COLO668 (cell line): Measurements from ENCODE around the gene HSFX2.
"Not testable (repeated sequence)": the region's sequence is repeated elsewhere in the genome, so short reads cannot be mapped to it uniquely, and the experiment has no call there.

Source experiments
- DNase-seq: peaks from one replicate; lab custom pipeline; 2025; ENCODE audit not compliant: unreplicated experiment; lab: John Stamatoyannopoulos, UW

Gene HSFX2, protein sequence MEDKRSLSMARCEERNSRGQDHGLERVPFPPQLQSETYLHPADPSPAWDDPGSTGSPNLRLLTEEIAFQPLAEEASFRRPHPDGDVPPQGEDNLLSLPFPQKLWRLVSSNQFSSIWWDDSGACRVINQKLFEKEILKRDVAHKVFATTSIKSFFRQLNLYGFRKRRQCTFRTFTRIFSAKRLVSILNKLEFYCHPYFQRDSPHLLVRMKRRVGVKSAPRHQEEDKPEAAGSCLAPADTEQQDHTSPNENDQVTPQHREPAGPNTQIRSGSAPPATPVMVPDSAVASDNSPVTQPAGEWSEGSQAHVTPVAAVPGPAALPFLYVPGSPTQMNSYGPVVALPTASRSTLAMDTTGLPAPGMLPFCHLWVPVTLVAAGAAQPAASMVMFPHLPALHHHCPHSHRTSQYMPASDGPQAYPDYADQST

DNA sequence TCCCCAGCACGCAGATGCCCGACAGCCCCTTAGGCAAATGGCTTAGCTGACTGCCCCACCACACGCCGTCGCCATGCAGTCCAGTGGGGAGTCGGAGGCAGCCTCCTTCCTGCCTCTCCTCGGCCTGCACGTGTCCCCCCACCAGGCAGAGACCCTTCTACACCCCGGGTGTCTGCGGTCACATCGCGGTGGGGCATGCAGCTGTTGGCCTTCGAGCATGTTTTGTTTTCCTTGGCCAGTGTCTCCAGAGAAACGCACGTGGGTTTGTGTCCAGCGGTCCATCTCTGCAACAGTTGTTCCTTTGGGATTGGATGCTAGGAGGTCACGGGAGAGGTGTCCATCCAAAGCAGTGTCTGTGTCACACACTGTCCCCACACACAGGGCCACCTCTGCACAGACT lies at the start of gene HSFX2:
Gene HSFX2 (minus strand): TSS at position 101 of the 400 bp plus-strand sequence. CDS start 614 bp downstream, outside the sequence.
- not testable (repeated sequence) for DNase-seq

DNA sequence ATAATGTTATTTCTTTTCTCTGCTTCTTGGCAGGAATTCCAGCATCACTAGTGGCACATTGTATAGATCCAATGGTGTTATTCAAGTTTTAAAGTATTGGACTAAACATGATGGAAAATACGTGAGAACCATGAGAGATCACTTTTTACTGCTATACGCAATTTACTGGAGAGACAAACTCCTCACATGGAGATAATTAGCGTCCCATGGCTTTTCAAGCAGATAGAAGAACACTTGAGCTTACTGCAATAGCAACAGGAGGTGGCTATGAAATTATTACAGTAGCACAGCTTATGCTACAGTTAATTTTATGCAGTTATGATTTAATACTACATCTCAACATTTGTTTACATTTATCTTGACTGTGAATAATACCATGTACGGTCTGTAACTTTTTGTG lies 48.4 kb upstream of the HSFX2 start:
- no peak for DNase-seq

DNA sequence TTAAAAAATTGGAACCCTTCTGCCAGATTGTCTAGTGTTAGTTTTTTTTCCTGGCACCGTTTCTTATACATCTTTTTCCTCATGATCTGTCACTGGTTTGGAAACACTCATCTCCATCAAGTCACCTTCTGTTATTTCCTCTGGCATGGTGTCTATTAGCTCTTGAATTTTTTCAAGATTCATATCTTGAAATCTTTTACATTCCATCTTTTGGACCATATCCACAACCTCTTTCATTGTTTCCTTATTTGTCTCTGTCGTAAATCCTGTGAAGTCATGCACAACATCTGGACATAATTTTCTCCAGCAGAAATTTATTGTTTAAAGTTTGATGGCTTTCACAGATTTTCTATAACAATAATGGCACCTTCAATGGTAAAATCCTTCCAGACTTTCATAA lies 46.7 kb upstream of the HSFX2 start:
- no peak for DNase-seq

DNA sequence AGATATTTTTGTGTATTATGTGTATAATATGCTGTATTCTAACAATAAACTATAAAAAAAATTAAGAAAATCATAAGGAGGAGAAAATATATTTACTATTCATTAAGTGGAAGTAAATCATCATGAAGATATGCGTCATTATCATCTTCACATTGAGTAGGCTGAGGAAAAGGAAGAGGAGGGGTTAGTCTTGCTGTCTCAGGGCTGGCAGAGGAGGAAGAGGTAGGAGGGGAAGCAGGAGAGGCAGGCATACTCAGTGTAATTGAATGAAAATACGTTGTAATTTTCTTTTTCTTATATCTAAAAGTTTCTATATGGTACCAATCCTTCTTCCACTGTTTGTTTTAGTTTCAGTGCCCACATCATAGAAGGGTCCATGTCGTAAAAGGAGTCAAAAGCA lies 46.3 kb upstream of the HSFX2 start:
- no peak for DNase-seq

DNA sequence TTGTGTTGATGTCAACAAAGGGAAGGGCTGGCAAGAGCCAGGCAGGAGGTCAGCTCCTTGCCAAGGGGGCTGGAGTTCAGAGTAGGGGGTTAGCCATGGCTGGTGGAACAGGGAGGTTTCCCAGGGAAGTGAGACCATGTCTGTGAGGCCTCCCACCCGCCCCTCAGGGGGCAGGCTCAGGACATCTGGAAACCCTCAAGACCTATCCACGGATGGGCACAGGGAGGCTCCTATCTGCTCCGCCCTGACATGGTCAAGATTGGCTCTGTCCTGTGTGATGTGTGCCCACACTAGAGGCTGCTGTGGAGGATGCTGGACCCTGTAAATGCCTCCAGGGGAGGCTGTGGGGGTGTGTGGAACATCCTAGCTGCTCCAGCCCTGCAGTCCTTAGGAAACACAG lies 44.5 kb upstream of the HSFX2 start:
- no peak for DNase-seq

DNA sequence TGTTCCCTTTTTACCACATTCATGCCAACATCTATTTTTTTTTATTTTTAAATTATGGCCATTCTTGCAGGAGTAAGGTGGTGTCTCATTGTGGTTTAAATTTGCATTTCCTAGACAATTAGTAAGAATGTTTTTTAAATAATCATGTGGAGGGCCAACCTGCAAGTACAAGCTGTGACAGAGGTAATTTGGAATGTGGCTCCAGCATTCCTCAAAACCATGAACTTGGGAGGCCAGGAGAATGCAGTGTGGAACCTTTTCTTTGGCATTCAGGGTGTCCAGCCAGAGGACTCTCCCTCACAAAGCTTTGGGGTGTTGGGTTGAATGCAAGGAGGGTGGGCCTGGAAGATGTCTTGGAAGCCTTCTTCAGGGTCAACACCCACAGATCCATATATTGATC lies 43.7 kb upstream of the HSFX2 start:
- DNase-seq, result no peak

DNA sequence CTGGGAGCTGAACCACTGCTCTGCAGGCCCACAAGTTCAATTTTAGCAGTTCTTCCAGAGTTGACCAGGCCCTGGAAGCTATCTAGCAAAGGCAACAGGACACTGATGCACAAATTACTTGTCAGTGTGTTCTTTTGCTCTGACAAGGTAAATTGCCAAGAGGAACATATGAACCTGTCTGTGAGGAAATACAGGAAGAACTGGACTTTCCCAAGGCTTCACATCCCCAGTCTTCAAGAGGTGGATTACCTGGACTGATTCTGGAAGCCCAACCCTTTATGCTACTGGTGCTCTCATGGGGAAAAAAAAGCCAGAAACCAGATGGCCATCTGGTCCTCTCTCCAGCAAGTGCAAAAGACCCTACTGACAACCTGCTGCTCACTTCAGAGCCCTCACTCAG lies 38.4 kb upstream of the HSFX2 start:
- no peak for DNase-seq

DNA sequence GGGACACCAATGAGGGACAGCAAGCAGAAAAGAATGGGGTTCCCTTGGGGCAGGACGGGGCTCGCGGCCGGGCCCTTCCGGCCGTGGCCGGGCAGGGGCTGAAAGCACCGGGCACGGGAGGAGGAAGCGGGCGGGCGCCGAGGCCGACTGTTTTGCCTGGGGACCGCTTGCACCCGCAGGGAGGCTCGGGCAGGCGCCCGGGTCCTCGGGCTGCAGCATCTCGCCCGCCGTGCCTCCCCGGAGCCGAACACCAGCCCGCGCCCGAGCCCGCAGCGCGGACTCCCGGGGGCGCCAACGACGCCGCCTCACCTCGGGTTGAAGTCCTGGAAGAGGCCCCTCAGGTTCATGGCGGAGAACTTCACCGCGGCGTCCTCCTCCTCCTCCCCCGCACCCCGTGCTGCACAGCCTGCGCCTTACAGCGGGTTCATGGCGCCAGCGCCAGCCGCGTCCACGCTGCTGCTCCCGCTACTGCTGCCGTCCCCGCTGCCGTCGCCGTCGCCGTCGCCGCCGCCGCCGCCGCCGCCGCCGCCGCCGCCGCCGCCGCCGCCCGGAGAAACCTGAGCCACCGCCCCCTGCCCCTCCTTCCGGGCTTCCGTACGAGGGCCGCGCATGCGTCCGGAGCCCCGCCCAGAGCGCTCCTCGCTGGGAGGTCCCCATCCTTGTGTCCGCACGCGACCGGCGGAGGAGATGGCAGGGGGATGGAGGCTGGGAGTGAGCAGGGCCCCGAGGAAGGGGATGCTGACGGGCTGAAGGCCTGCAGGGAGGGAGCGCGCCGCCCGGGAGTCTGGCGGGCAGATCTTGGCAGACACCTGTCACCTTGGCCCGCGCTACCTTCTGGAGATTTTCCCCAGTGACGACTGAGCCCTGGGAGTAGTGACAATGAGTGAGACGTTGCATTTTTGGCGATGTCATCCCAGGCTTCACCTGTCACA lies 36.4 kb upstream of the HSFX2 start, which contains the start of gene TMEM185A:
Gene TMEM185A (minus strand): TSS at position 559 of the 932 bp plus-strand sequence. CDS start 212 bp downstream, at position 347.
- peak; percentile 89 for DNase-seq

DNA sequence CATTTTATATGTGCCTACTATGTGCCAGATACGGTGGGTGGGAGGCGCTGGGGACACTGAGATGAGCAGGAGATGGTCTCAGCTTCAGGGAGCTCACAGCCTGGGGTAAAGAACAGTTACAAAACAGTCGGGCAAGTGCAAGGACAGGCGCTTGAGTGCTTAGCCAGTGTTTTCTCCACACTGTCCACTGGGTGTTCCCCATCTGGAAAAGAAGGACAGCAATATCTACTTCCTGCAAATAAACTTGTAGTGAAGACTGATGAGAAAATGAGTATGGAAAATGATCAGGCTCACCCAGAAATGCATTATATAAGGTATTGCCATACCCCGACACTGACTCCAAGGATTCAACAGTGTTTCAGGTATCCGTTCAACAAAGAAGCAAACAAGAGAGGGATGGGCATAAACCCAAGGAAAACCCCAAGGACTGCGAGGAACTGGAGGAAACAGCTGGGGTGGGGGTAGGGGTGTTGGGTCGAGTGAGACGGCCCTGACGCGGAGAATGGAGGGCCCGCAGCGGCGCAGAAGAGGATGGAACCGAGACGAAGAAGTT lies 35.6 kb upstream of the HSFX2 start:
- peak; percentile 10 for DNase-seq

DNA sequence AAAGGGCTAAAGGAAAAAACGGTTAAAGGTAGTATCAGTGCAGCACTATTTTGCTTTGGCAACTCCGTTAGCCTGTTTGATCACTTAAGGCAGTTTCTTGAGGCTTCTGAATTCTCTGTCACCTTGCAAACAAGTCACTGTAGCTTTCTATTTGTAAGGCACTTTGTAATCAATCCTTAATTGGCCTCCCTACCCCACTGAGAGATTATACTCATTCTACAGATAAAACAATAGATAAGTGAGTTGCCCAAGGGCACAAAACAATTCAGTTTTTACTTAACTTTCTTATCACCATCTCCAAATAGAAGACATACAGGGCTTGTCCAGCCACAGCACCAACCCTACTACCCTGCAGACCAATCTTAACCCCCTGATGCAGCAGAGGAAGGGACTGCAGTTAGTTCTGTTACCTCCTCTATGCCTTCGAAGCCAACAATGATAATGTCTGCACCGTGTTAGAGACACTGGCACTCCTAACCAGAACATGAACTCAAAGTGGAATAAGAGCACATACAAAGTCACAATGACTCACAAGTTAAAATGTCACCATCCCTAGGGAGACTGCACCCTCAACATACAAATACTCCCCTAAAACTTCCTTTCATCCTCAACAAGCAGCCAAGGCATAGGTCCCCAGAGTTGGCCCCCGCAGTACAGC lies 34.7 kb upstream of the HSFX2 start:
- no peak for DNase-seq

DNA sequence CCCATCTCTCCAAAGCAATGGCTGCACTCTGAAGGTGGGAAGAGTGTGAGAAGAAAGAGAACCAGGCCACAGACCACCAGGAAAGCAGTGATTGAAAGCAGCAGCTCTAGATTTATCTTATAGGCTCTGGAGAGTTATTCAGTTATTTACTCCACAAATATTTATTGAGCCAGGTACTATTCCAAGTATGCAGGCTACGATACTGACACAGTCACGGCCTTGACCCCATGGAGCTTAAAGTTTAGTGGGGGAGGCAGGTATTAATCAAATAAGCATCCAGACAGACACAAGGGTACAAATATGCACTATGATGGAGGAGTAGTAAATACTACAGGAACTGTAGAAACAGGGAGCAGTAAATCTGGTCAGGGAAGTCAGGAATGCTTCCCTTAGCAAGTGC lies 33.7 kb upstream of the HSFX2 start:
- no peak for DNase-seq

DNA sequence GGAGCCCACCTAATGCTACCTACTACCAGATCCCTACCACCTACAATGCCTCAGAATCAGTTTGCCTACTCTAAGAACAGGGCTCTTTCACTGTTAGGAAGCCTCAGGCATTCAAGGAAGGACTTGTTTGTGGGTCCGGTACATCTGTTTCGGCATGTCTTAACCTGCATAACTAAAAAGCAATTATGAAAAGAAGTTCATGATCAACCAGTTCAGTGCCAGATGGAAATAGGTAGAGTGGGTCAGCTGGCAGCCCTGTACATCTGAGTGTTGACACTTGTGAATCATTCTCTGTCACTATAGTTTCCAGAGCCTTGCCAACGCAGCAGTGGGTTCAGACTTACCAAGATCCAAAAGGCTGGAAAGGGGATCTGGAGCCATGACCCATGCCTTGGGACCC lies 33.2 kb upstream of the HSFX2 start:
- peak; percentile 16 for DNase-seq

DNA sequence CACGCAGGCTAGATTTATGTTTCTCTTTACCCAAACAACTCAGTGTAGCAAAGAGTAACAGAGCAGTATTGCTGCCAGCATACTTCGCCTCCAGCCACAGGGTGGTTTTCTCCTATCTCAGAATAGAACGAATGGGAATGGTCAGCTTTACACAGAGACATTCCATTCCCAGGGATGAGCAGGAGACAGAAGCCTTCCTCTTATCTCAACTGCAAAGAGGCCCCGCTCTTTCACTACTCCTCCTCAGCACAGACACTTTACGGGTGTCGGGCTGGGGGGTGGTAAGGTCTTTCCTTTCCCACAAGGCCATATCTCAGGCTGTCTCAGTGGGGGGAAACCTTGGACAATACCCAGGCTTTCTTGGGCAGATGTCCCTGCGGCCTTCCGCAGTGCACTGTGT lies 31.7 kb upstream of the HSFX2 start:
- DNase-seq, result not testable (repeated sequence)

DNA sequence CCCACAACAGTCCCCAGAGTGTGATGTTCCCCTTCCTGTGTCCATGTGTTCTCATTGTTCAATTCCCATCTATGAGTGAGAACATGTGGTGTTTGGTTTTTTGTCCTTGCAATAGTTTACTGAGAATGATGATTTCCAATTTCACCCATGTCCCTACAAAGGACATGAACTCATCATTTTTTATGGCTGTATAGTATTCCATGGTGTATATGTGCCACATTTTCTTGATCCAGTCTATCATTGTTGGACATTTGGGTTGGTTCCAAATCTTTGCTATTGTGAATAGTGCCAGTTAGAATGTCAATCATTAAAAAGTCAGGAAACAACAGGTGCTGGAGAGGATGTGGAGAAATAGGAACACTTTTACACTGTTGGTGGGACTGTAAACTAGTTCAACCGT lies 24.5 kb upstream of the HSFX2 start:
- not testable (repeated sequence) for DNase-seq

DNA sequence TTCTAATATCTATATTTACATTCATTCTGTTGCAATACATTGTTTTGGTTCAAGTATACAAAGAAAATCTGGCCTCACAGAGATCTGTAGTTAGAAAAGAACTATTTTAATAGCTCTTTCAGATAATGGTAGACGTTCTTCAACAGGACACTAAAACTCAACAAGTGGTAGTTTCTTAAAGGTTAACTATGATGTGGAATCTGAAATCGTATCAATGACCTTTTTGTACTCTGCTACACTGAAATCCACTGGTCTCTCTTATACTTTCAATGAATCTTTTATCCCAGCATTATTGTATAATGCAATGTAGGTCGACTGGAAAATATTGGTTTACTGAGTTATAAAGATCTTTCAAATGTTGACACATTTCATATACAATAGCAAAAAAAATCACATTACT lies 23.8 kb upstream of the HSFX2 start:
- no peak for DNase-seq

DNA sequence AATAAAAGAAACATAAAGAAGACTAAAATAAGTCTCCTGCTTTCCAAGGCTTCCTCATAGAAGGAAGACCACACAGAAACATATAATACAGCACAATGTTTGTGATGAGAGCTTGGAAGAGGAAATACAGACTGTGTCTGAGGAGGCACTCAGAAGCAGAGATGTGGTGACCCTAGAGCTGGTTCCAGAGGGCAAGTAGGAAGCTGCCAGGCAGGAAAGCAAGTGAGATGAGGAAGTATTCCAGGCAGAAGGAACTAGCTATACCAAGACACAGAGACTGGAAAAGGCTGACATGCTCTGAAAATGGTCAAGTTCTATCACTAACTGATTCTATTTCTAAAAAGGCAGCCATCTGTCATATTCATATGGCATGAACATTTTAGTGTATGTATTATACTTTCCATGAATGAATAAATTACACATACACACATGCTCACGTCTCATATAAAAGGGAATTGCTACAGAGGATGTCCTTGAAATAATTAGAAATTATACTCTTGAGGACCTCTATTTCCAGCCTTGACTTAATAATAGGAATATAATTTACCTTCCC lies 16.6 kb upstream of the HSFX2 start:
- no peak for DNase-seq

DNA sequence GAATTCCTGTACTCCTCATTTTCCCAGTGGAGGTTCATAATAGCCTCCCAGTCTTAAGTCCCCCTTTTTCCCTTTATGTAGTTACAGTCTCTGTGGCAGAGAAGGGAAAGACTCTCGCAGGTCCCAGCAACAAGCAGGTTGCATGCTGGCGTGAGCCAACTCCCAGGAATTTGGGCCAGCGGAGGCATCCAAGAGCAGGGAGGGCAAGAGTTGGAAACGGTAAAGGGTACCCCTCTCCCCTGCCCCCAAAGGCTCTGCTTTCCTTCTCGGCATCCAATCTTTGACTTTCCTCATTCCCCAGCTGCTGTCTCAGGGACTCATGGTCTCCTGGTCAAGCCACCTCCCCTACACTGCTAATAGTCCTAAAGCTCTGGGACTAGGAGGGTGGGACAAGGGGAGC lies 15.4 kb upstream of the HSFX2 start:
- no peak for DNase-seq

DNA sequence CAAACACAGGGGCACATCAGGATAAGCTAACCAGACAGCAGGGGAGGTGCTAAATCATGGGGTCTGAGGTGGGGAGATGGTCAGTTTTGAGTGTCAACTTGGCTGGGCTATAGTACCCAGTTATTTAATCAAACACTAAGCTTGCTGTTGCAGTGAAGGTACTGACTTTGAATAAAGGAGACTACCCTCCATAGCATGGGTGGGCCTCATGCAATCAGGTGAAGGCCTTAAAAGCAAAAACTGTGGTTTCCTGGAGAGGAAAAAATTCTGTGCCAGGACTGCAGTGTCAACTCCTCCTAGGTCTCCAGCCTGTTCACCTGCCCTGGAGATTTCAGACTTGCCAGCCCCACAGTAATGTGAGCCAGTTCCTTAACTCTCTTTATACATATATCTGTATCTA lies 12.6 kb upstream of the HSFX2 start:
- DNase-seq, result no peak

DNA sequence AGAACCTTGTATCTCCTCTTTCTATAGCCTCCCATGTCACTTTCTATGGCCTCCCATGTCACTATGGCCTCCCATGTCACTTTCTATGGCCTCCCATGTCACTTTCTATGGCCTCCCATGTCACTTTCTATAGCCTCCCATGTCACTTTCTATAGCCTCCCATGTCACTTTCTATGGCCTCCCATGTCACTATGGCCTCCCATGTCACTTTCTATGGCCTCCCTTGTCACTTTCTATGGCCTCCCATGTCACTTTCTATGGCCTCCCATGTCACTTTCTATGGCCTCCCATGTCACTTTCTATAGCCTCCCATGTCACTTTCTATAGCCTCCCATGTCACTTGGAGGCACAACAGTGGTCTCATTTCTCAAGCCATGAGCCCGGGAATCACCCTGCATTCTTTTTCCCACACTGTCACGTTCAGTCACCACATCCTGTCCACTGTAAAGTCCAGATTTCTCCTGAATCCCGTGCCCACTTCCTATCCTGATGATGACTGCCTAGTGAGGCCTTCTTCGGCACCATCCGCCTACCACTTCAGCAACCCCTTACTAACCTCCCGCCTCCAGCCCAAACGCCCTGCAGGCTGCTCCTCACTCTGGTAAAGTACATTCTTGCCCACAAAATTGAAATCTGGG lies 10.3 kb upstream of the HSFX2 start:
- DNase-seq, result not testable (repeated sequence)

DNA sequence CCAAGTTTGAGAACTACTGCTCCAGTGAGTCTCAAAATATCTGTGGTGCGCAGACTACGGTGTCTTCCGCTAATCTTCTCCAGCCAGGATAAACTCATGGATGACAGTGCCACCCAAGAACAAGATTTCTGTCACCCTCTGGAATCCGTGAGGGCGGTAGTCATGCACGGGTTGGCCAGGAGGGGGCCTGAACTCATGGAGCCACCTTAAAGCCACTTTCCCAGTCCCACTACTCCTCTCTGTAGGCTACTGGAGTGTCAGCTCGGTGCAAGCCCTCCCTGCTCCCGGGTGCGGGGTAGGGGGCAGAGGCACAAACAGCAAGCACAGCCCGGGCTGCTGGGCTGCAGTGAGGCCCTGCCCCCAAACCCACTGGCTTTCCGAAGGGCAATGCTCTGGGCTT lies 3.5 kb upstream of the HSFX2 start:
- not testable (repeated sequence) for DNase-seq
